SK-N-MC (cell line): Measurements from ENCODE around the gene MPPED2.

Source experiments
- DNase-seq: peaks from one replicate; pipeline ENCODE4 v3.0.0-alpha.2; 2011; ENCODE audit warnings: low read depth, low spot score
- H3K27ac ChIP-seq: fragments of 200-600 bp; sonication (generic); 2 replicates; pipeline ENCODE4 v1.5.1; 2016; ENCODE audit warnings: mixed run types
- H3K36me3 ChIP-seq: fragments of 200-600 bp; sonication (generic); 2 replicates; pipeline ENCODE4 v1.6.1; 2017; ENCODE audit warnings: antibody characterized with exemption, low read length, mixed read lengths; ENCODE audit not compliant: insufficient read depth
- H3K4me3 ChIP-seq: fragments of 200-600 bp; sonication (generic); 2 replicates; pipeline ENCODE4 v1.5.1; 2016
- H3K9ac ChIP-seq: fragments of 200-600 bp; sonication (generic); 2 replicates; pipeline ENCODE4 v1.8.0; 2017; ENCODE audit warnings: mixed run types, mixed read lengths; ENCODE audit not compliant: insufficient read length
- H3K9me3 ChIP-seq: fragments of 200-600 bp; sonication (generic); 2 replicates; pipeline ENCODE4 v1.6.1; 2017; ENCODE audit warnings: low read depth, mild to moderate bottlenecking, antibody characterized with exemption, low read length, moderate library complexity, mixed read lengths
- EZH2 ChIP-seq: fragments of 200-600 bp; sonication (generic); IDR thresholded peaks from one replicate; pipeline ENCODE4 v1.6.1; 2017; ENCODE audit warnings: antibody characterized with exemption
- FOXP2 ChIP-seq: optimal IDR thresholded peaks from 2 replicates; pipeline ENCODE3; 2011; ENCODE audit warnings: mild to moderate bottlenecking, moderate library complexity; ENCODE audit not compliant: insufficient read depth; ENCODE audit errors: extremely low read length, control extremely low read depth
- POLR2AphosphoS5 ChIP-seq: IDR thresholded peaks from 2 replicates; pipeline ENCODE4 v1.6.1; 2012; ENCODE audit warnings: mild to moderate bottlenecking, low read depth, low read length, borderline replicate concordance

MPPED2 gene

GRCh38 chr11:30488304-30488998, 97.7 kb downstream of the MPPED2 start:
- TF ChIP-seq FOXP2 (no peak), POLR2AphosphoS5 (no peak), EZH2 (no peak)

GRCh38 chr11:30487200-30487898, 98.8 kb downstream of the MPPED2 start:
- Histone ChIP-seq H3K9ac (no peak overlapping the region), H3K36me3 (no peaks in the 10 kb centered on the region), H3K4me3 (no peak overlapping the region)

More at GRCh38 chr11:30488304-30488998, 97.7 kb downstream of the MPPED2 start:
- Histone ChIP-seq H3K4me3 (no peak overlapping the region), H3K36me3 (no peaks in the 10 kb centered on the region), H3K27ac (no peak overlapping the region), H3K9me3 (no peaks in the 10 kb centered on the region), H3K9ac (no peak overlapping the region)
- DNase-seq: no peak

GRCh38 chr11:30485756-30486155, 100.4 kb downstream of the MPPED2 start:
- no peak for TF ChIP-seq FOXP2
- TF ChIP-seq EZH2: no peak
- TF ChIP-seq POLR2AphosphoS5: no peak
- Histone ChIP-seq H3K9ac (no peak overlapping the region), H3K4me3 (no peak overlapping the region), H3K9me3 (no peaks in the 10 kb centered on the region), H3K36me3 (no peaks in the 10 kb centered on the region), H3K27ac (no peak overlapping the region)
- DNase-seq: no peak

More at GRCh38 chr11:30487200-30487898, 98.8 kb downstream of the MPPED2 start:
- Histone ChIP-seq H3K9me3 (no peaks in the 10 kb centered on the region), H3K27ac (no peak overlapping the region)
- DNase-seq: no peak
- no peak for TF ChIP-seq POLR2AphosphoS5
- TF ChIP-seq FOXP2: no peak
- no peak for TF ChIP-seq EZH2

GRCh38 chr11:30485222-30485621, 100.9 kb downstream of the MPPED2 start:
- H3K4me3 ChIP-seq: no peak overlapping the region
- H3K9ac ChIP-seq: no peak overlapping the region
- H3K36me3 ChIP-seq: no peaks in the 10 kb centered on the region

GRCh38 chr11:30483056-30483455, 103.1 kb downstream of the MPPED2 start:
- DNase-seq: no peak
- H3K4me3 ChIP-seq: no peak overlapping the region
- no peak for TF ChIP-seq POLR2AphosphoS5
- TF ChIP-seq FOXP2: no peak
- TF ChIP-seq EZH2: no peak
- no peak overlapping the region for H3K9ac ChIP-seq
- no peaks in the 10 kb centered on the region for H3K36me3 ChIP-seq
- H3K27ac ChIP-seq: no peak overlapping the region
- no peaks in the 10 kb centered on the region for H3K9me3 ChIP-seq

More at GRCh38 chr11:30485222-30485621, 100.9 kb downstream of the MPPED2 start:
- no peak for DNase-seq
- no peaks in the 10 kb centered on the region for H3K9me3 ChIP-seq
- no peak overlapping the region for H3K27ac ChIP-seq
- TF ChIP-seq FOXP2 (no peak), POLR2AphosphoS5 (no peak), EZH2 (no peak)

GRCh38 chr11:30481796-30482195, 104.4 kb downstream of the MPPED2 start:
- H3K9me3 ChIP-seq: no peaks in the 10 kb centered on the region
- H3K4me3 ChIP-seq: no peak overlapping the region
- no peak overlapping the region for H3K9ac ChIP-seq
- H3K27ac ChIP-seq: no peak overlapping the region
- no peaks in the 10 kb centered on the region for H3K36me3 ChIP-seq
- no peak for DNase-seq
- TF ChIP-seq POLR2AphosphoS5 (no peak), FOXP2 (no peak), EZH2 (no peak)

- H3K36me3 ChIP-seq: no peaks in the 10 kb centered on the region
- H3K9ac ChIP-seq: no peak overlapping the region
- no peak for DNase-seq
- no peaks in the 10 kb centered on the region for H3K9me3 ChIP-seq
- TF ChIP-seq EZH2: no peak
- no peak for TF ChIP-seq POLR2AphosphoS5
- H3K27ac ChIP-seq: no peak overlapping the region
- H3K4me3 ChIP-seq: no peak overlapping the region
These were observed 104.8 kb downstream of the MPPED2 start for GRCh38 chr11:30481330-30481729.

GRCh38 chr11:30479899-30480298, 106.3 kb downstream of the MPPED2 start:
- Histone ChIP-seq H3K9ac (no peak overlapping the region), H3K27ac (no peak overlapping the region), H3K4me3 (no peak overlapping the region), H3K9me3 (no peaks in the 10 kb centered on the region), H3K36me3 (no peaks in the 10 kb centered on the region)
- TF ChIP-seq FOXP2 (no peak), EZH2 (no peak), POLR2AphosphoS5 (no peak)
- no peak for DNase-seq
